GM23338 (cell line): ENCODE results near the gene ADSS1.

Experiments
- CREB1 ChIP-seq: fragments of 250-450 bp; sonication (Bioruptor Pico); IDR thresholded peaks from 2 replicates; pipeline ENCODE4 v1.5.0; 2020; ENCODE audit warnings: low read depth, mild to moderate bottlenecking, moderate library complexity
- EZH2 ChIP-seq: fragments of 200-600 bp; sonication (generic); IDR thresholded peaks from one replicate; pipeline ENCODE4 v1.8.0; 2017; ENCODE audit warnings: antibody characterized with exemption, mild to moderate bottlenecking, low read depth; ENCODE audit not compliant: unreplicated experiment
- EZH2phosphoT487 ChIP-seq: fragments of 200-600 bp; sonication (generic); IDR thresholded peaks from one replicate; pipeline ENCODE4 v1.8.1; 2018; ENCODE audit warnings: antibody characterized with exemption; ENCODE audit not compliant: unreplicated experiment
- JUNB ChIP-seq: IDR thresholded peaks from one replicate; pipeline ENCODE4 v1.6.1; 2016; ENCODE audit warnings: antibody characterized with exemption; ENCODE audit not compliant: unreplicated experiment
- NANOG ChIP-seq: IDR thresholded peaks from 2 replicates; pipeline ENCODE4 v1.6.1; 2016; ENCODE audit warnings: antibody characterized with exemption, borderline replicate concordance
- POLR2AphosphoS5 ChIP-seq: IDR thresholded peaks from 2 replicates; pipeline ENCODE4 v1.6.1; 2016; ENCODE audit warnings: antibody characterized with exemption, low read depth
- STAT1 ChIP-seq: IDR thresholded peaks from one replicate; pipeline ENCODE4 v1.6.1; 2016; ENCODE audit warnings: antibody characterized with exemption; ENCODE audit not compliant: unreplicated experiment
- ZNF114 ChIP-seq: fragments of 250-450 bp; sonication (Bioruptor Pico); IDR thresholded peaks from 2 replicates; pipeline ENCODE4 v1.5.0; 2020; ENCODE audit warnings: mild to moderate bottlenecking, moderate library complexity
- ZNF331 ChIP-seq: fragments of 250-450 bp; sonication (Bioruptor Pico); IDR thresholded peaks from 2 replicates; pipeline ENCODE4 v1.5.0; 2020; ENCODE audit warnings: low read depth, mild to moderate bottlenecking, moderate library complexity
- ZNF462 ChIP-seq: fragments of 250-450 bp; sonication (Bioruptor Pico); IDR thresholded peaks from 2 replicates; pipeline ENCODE4 v1.5.0; 2020; ENCODE audit warnings: mild to moderate bottlenecking, moderate library complexity
- TF ChIP-seq, protein P1 (sequence below), 2 experiments: fragments of 200-600 bp in 1 of 2; sonication (generic) in 1 of 2; conservative IDR thresholded peaks; 2 replicates each; pipeline versions ENCODE4 v1.5.1 to v1.6.1; 2016 to 2017; ENCODE audit warnings: antibody characterized with exemption in 2 of 2, low read depth in 2 of 2, mild to moderate bottlenecking in 2 of 2, moderate library complexity in 1 of 2
- TF ChIP-seq, protein P2 (sequence below): IDR thresholded peaks from one replicate; pipeline ENCODE4 v1.6.1; 2018; ENCODE audit warnings: antibody characterized with exemption; ENCODE audit not compliant: unreplicated experiment

DNA sequence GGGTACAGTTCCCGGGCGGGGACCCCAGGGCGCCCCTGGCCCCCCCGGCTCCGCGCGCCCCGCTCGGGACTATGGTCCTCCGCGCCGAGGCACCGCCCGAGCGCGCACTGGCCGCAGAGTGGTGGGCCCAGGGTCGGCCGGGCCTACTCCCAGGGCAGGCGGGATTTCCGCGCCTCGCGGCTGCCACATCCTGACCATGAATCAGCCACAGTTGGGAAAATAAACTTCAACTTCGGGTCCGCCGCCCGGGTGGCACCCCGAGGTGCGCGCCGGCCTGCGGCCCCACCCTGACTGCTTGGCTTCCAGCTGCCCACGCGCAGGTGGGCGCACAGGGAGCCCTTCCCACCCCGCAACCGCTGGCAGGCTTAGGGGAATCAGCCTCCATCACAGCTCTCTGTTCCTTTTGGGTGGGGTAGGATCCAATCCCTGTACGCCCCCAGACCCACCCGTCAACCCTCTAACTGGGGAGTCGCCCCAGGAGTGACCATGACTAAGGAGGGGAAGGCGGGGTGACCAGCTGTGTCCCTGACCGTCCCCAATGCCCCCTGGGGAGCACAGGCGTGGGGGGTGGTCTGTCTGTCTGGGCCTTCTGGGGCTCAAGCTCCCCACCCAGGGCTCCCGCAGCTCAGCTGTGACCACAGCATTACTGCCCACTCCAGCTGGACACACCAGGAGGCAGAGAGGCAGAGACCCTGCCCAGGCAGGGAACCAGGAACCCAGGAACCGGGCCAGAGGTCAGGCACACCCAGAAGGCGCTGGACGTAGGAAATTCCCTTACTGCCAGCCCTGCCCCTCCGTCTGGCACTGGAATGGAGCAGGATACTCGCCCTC, 33.9 kb upstream of the ADSS1 start:
- TF ChIP-seq, protein P1, sequence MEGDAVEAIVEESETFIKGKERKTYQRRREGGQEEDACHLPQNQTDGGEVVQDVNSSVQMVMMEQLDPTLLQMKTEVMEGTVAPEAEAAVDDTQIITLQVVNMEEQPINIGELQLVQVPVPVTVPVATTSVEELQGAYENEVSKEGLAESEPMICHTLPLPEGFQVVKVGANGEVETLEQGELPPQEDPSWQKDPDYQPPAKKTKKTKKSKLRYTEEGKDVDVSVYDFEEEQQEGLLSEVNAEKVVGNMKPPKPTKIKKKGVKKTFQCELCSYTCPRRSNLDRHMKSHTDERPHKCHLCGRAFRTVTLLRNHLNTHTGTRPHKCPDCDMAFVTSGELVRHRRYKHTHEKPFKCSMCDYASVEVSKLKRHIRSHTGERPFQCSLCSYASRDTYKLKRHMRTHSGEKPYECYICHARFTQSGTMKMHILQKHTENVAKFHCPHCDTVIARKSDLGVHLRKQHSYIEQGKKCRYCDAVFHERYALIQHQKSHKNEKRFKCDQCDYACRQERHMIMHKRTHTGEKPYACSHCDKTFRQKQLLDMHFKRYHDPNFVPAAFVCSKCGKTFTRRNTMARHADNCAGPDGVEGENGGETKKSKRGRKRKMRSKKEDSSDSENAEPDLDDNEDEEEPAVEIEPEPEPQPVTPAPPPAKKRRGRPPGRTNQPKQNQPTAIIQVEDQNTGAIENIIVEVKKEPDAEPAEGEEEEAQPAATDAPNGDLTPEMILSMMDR (conservative IDR thresholded peaks at IDR 0.05; ENCODE audit: low read depth in 2 of 2), result no peak
- TF ChIP-seq JUNB (no peak), EZH2 (no peak), CREB1 (no peak), POLR2AphosphoS5 (no peak), EZH2phosphoT487 (no peak), STAT1 (no peak), ZNF114 (CRISPR knock-in tag) (no peak), ZNF331 (CRISPR knock-in tag) (no peak), NANOG (no peak), ZNF462 (CRISPR knock-in tag) (no peak)
- TF ChIP-seq, protein P2, sequence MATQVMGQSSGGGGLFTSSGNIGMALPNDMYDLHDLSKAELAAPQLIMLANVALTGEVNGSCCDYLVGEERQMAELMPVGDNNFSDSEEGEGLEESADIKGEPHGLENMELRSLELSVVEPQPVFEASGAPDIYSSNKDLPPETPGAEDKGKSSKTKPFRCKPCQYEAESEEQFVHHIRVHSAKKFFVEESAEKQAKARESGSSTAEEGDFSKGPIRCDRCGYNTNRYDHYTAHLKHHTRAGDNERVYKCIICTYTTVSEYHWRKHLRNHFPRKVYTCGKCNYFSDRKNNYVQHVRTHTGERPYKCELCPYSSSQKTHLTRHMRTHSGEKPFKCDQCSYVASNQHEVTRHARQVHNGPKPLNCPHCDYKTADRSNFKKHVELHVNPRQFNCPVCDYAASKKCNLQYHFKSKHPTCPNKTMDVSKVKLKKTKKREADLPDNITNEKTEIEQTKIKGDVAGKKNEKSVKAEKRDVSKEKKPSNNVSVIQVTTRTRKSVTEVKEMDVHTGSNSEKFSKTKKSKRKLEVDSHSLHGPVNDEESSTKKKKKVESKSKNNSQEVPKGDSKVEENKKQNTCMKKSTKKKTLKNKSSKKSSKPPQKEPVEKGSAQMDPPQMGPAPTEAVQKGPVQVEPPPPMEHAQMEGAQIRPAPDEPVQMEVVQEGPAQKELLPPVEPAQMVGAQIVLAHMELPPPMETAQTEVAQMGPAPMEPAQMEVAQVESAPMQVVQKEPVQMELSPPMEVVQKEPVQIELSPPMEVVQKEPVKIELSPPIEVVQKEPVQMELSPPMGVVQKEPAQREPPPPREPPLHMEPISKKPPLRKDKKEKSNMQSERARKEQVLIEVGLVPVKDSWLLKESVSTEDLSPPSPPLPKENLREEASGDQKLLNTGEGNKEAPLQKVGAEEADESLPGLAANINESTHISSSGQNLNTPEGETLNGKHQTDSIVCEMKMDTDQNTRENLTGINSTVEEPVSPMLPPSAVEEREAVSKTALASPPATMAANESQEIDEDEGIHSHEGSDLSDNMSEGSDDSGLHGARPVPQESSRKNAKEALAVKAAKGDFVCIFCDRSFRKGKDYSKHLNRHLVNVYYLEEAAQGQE, result no peak
